GM18873 (cell line): Measurements from ENCODE around the gene SNX18.
"Not testable (repeated sequence)": the region's sequence is repeated elsewhere in the genome, so short reads cannot be mapped to it uniquely, and the experiment has no call there.

Source experiments
- ATAC-seq: cut with Tn5 transposase; IDR thresholded peaks from one replicate; pipeline ENCODE4 v1.9.1; 2021; ENCODE audit warnings: mild to moderate bottlenecking, moderate library complexity, moderate number of reproducible peaks; ENCODE audit not compliant: unreplicated experiment, low FRiP score

The SNX18 gene

DNA sequence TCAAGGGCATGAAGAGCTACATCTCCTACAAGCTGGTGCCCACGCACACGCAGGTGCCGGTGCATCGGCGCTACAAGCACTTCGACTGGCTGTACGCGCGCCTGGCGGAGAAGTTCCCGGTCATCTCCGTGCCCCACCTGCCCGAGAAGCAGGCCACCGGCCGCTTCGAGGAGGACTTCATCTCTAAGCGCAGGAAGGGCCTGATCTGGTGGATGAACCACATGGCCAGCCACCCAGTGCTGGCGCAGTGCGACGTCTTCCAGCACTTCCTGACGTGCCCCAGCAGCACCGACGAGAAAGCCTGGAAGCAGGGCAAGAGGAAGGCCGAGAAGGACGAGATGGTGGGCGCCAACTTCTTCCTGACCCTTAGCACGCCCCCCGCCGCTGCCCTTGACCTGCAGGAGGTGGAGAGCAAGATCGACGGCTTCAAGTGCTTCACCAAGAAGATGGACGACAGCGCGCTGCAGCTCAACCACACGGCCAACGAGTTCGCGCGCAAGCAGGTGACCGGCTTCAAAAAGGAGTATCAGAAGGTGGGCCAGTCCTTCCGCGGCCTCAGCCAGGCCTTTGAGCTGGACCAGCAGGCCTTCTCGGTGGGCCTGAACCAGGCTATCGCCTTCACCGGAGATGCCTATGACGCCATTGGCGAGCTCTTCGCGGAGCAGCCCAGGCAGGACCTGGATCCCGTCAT, 1.4 kb downstream of the SNX18 start:
- no peak for ATAC-seq

GRCh38 chr5:54519509-54519876, 1.9 kb downstream of the SNX18 start:
- ATAC-seq, result no peak

DNA sequence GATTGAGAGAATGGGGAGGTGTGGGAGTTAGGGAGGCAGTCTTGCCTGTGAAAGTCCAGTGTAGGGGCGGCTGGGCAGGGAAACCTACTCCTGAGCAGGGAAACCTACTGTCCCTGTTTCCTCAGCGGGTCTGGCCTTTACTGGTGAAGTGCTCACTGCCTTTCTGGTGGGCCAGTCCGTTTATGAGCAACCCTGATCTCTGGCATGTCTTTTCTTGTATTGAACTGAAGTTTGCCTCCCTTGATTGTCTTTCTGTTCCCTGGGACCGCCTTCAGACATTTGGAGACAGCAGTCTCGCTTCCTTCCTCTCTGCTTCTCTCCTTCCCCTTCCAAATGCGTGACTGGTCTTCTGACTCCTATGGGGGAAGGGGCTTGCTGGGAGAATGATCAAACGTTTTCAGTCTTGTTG, 2.9 kb downstream of the SNX18 start:
- ATAC-seq, result no peak

DNA sequence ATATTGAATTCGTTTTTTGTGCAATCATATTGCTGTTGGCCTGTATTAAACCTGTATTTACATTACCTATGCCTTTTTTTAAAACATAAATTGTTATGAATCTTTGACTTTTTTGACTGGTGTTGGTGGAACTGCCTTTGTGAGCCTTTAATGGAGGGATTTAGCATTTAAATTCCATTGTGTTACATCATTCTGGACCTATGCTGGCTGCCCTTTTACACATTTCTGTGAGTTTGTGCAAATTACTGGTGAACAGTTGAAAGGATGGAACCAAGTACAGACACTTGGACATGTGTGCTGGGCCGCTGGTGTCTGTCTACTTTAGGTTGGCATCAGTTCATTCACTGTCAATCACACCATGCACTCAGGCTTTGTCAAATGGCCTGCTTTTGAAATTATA, 3.4 kb downstream of the SNX18 start:
- no peak for ATAC-seq

GRCh38 chr5:54521856-54522479, 4.4 kb downstream of the SNX18 start:
- no peak for ATAC-seq

DNA sequence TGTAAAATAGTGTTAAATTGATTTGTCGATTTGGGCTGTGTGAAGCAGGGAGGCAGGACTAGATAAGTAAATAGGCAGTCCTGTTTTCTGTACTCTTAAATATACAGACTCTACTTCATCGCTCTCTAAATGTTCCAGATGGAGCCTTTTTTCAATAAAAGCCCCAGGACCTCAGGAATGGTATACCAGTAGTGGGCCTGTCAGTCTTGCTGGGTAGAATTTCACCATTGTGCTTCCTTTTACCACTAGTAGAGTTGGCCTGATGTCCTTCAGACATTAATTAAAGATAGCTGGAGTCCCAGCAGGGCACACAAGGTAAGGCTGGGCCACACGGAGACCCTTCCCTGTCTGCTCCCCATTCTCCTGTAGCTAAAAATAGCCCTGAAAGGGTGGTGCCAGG, 6.0 kb downstream of the SNX18 start:
- ATAC-seq, result no peak

DNA sequence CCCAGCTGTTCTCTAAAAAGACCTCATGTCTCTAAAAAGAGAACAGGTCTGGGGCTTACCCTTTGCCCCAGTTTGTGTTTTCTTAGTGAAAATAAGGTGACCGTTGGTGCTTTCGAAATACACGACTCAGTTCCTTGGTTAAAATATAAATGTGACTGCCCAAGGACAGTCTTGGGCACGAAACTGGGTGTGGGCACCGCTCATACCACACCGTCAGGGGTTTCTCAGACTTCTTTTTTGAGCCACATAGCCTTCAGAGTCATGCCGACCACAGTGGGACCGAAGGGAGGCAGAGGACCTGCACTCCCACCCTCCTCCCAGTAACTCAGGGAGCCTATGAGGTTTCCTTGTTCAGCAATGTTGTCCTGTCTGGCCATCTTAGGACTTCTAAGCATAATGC, 6.5 kb downstream of the SNX18 start:
- ATAC-seq, result no peak

GRCh38 chr5:54524704-54525103, 7.1 kb downstream of the SNX18 start:
- no peak for ATAC-seq

GRCh38 chr5:54525261-54525660, 7.7 kb downstream of the SNX18 start:
- ATAC-seq, result no peak

GRCh38 chr5:54525692-54526091, 8.1 kb downstream of the SNX18 start:
- ATAC-seq, result no peak

- no peak for ATAC-seq
Observed at GRCh38 chr5:54526604-54527288, 9.2 kb downstream of the SNX18 start.

DNA sequence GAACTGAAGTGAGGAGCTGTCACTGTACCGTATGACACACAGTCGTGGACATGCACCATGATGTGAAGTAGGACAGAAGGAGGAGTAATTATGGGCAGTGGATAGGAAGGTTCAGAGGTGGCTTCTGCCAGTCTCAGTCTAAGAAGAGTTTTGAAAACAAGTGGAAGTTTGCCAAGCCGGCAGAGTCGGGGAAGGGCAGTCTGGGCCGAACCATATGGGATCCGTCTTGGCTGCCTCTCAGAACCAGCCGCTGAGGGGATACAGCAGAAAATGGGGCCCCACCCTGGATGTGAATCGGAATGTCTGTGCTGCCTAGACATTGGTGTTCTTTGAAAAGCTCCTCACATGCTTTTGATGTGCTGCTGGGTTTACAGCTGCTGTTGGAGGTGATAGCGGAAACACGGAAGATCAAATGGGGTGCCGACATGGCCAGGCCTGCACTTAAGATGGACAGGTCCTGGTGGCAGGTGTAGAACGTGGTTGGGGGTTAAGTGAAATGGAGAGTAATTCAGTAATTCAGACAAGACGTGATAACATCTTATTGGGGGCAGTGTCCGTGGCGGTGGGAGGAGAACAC, 11.2 kb downstream of the SNX18 start:
- no peak for ATAC-seq

- ATAC-seq, result no peak
Observed at GRCh38 chr5:54529565-54529964, 12.0 kb downstream of the SNX18 start.

- ATAC-seq, result no peak
Observed at GRCh38 chr5:54531546-54531945, 14.0 kb downstream of the SNX18 start.

DNA sequence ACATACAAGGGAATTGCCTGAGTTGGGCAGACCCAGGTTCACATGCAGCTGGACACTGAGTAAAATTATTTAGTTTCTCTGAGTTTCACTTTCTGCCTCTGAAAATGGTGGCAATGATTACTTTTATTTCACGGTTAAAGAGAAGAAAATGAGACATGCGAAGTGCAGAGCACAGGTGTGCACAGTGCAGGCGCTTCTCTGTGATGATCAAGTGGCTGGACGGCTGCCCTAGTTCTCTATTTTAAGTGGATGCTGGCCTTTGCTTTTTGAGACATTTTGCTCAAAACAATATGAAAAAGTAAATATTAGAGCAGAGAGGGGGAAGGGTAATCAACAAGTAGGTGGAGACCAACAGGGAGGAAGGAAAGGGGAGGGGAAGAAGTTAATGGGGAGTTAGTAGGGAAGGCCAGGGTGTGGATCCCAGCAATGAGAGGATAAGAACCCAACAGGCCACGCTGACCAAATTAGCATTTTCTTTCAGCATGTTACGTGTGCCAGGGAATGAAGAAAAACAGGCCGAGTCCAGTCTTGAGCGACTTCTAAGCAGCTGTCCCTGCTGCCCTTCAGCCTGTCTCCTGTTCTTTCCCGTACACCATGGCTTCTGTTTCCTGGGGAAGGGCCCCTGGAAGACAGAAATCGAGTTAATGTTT, 16.1 kb downstream of the SNX18 start:
- no peak for ATAC-seq

DNA sequence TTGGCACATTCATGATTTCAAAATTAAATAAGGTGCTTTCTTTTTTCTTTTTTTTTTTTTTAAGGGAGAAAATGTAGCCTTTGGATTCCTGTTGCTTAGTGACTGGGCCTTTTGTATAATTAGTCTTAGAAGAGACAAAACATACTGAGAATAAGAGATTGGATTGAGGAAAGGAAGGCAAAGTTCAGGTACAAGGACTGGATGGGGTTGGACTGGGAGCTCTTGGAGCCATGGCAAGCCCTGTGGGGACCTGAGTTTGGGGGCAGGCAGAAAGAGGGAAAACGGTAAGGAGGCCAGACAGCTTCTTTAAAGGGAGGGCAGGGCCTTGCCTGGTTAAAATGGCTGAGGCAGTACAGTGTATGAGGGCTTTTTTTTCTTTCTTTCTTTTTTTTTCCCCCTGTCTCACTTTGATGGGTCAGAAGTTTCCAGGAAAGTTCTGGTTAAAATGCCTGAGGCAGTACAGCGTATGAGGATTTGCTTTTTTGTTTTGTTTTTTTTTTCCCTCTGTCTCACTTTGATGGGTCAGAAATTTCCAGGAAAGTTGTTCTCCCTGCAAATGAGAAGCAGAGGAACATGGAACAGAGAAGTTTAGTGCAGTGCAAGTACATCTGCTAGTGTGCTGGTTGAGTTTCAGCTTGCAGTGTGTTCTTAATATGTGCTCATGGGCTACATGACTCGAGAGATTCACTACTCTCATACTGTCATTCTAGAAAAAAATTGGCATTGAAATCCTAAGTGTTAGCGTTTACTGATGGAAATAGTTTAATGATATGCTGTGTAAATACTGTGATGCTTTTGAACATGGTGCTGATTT, 16.8 kb downstream of the SNX18 start:
- ATAC-seq, result no peak

GRCh38 chr5:54535149-54535844, 17.7 kb downstream of the SNX18 start:
- ATAC-seq, result no peak

DNA sequence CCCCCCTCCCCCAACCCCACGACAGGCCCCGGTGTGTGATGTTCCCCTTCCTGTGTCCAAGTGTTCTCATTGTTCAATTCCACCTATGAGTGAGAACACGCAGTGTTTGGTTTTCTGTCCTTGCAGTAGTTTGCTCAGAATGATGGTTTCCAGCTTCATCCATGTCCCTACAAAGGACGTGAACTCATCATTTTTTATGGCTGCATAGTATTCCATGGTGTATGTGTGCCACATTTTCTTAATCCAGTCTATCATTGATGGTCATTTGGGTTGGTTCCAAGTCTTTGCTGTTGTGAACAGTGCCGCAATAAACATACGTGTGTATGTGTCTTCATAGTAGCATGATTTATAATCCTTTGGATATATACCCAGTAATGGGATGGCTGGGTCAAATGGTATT, 18.8 kb downstream of the SNX18 start:
- not testable (repeated sequence) for ATAC-seq

GRCh38 chr5:54536861-54537260, 19.3 kb downstream of the SNX18 start:
- not testable (repeated sequence) for ATAC-seq

- ATAC-seq, result no peak
Observed at GRCh38 chr5:54537725-54538124, 20.2 kb downstream of the SNX18 start.
